ENCODE data around the gene CD180.

GRCh38 chr5:67147760-67148159 lies 48.8 kb downstream of the CD180 start:
- no peak for TF ChIP-seq CTCF (IDR thresholded peaks at IDR 0.05; ENCODE audit: poor library complexity)
- TF ChIP-seq EZH2 (IDR thresholded peaks at IDR 0.05; ENCODE audit: borderline replicate concordance): no peak
